ENCODE results near the gene FUNDC1. TPM values are rescaled to one million over a fixed set of nuclear protein-coding genes. Genes with fewer than 3 reads are reported as not detected.
"Not testable (repeated sequence)": the region's sequence is repeated elsewhere in the genome, so short reads cannot be mapped to it uniquely, and the experiment has no call there.

Gene FUNDC1
- 16.1 TPM for total RNA-seq

- peak; percentile 95 for DNase-seq (ENCODE audit: low spot score)
Measured at GRCh38 chrX:44542567-44543325, at the start of gene FUNDC1. TSS of gene FUNDC1 (minus strand) at chrX:44542859. CDS start at chrX:44542832, 27 bp downstream.

GRCh38 chrX:44585866-44586265 is 43.2 kb upstream of the FUNDC1 start:
- no peak for DNase-seq (ENCODE audit: low spot score)

GRCh38 chrX:44580466-44580865 is 37.8 kb upstream of the FUNDC1 start:
- DNase-seq (ENCODE audit: low spot score): no peak

GRCh38 chrX:44572340-44572938 is 29.8 kb upstream of the FUNDC1 start:
- no peak for DNase-seq (ENCODE audit: low spot score)

- no peak for DNase-seq (ENCODE audit: low spot score)
Measured at GRCh38 chrX:44570522-44570921, 27.9 kb upstream of the FUNDC1 start.

- no peak for DNase-seq (ENCODE audit: low spot score)
Measured at GRCh38 chrX:44569122-44569521, 26.5 kb upstream of the FUNDC1 start.

- DNase-seq (ENCODE audit: low spot score): no peak
Measured at GRCh38 chrX:44568196-44568595, 25.5 kb upstream of the FUNDC1 start.

- DNase-seq (ENCODE audit: low spot score): not testable (repeated sequence)
Measured at GRCh38 chrX:44561896-44562295, 19.2 kb upstream of the FUNDC1 start.

- no peak for DNase-seq (ENCODE audit: low spot score)
Measured at GRCh38 chrX:44550563-44550962, 7.9 kb upstream of the FUNDC1 start.

GRCh38 chrX:44545454-44545853 is 2.8 kb upstream of the FUNDC1 start:
- not testable (repeated sequence) for DNase-seq (ENCODE audit: low spot score)

GRCh38 chrX:44544036-44544435 is 1.4 kb upstream of the FUNDC1 start:
- no peak for DNase-seq (ENCODE audit: low spot score)

GRCh38 chrX:44536198-44536597 is 6.5 kb downstream of the FUNDC1 start:
- no peak for DNase-seq (ENCODE audit: low spot score)

GRCh38 chrX:44529310-44529709 is 13.3 kb downstream of the FUNDC1 start:
- DNase-seq (ENCODE audit: low spot score): no peak

GRCh38 chrX:44514272-44514671 is 28.4 kb downstream of the FUNDC1 start:
- DNase-seq (ENCODE audit: low spot score): no peak

- no peak for DNase-seq (ENCODE audit: low spot score)
Measured at GRCh38 chrX:44507292-44507691, 35.4 kb downstream of the FUNDC1 start.

GRCh38 chrX:44506678-44507077 is 36.0 kb downstream of the FUNDC1 start:
- no peak for DNase-seq (ENCODE audit: low spot score)

GRCh38 chrX:44503560-44503959 is 39.1 kb downstream of the FUNDC1 start:
- DNase-seq (ENCODE audit: low spot score): no peak

GRCh38 chrX:44495091-44495490 is 47.6 kb downstream of the FUNDC1 start:
- DNase-seq (ENCODE audit: low spot score): no peak

- no peak for DNase-seq (ENCODE audit: low spot score)
Measured at GRCh38 chrX:44494357-44494756, 48.3 kb downstream of the FUNDC1 start.

- DNase-seq (ENCODE audit: low spot score): no peak
Measured at GRCh38 chrX:44489515-44489914, 53.1 kb downstream of the FUNDC1 start.

- no peak for DNase-seq (ENCODE audit: low spot score)
Measured at GRCh38 chrX:44484607-44485146, 58.0 kb downstream of the FUNDC1 start.

GRCh38 chrX:44483965-44484606 is 58.6 kb downstream of the FUNDC1 start:
- no peak for DNase-seq (ENCODE audit: low spot score)

GRCh38 chrX:44482575-44482974 is 60.1 kb downstream of the FUNDC1 start:
- DNase-seq (ENCODE audit: low spot score): no peak
